Kidney glomerular epithelial cell (primary cell): ENCODE data around the gene GATAD2B.
"Not testable (repeated sequence)": the region's sequence is repeated elsewhere in the genome, so short reads cannot be mapped to it uniquely, and the experiment has no call there.

Experiments used
- DNase-seq: peaks from one replicate; lab custom pipeline; 2025; lab: John Stamatoyannopoulos, UW

Gene GATAD2B

DNA sequence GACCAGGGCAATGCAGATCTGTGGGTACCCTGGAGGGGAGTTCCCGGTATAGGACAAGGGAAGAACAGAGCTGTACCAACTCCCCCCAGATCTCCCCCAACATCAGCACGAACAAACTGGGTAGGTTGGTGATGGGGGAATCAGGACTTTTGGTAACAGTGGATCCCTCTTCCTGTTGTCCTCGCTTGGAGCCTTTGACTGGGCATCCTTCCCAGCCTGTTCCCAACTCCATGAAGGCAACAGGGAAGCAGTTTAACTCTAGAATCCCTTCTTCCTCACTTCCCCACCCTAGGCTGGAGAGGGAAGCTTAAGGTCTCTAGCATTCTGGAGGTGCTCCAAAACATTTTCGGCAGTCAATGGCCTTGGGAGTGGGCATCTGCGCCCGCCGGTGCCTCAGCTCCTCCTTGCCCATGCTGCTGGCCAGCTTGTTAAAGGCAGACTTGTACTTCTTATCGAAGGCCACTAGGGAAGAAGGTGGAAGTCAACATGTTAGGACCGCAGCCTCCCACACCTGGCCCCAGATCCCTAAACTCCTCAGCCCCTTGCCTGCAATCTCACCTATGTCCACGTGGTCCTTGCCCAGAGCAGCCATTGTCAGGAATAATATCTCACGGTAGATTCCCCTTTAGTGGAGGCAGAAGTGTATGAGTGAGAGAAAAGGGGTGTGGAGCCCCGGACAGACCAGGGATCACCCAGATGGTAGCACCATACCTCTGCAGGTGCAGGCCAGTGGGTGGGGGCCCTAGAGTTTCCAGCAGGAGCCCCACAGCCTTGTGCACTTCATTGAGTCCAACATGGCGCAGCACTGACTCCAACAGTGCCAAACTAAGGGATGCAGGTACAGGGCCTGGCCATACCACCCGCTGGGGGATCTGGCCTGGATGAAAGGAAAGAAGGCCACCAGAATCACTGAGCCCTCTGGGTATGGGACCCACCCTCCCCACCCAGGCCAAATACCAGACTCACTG lies 7.5 kb upstream of the GATAD2B start:
- no peak for DNase-seq

- DNase-seq, result no peak
Observed at GRCh38 chr1:153929426-153929825, 6.7 kb upstream of the GATAD2B start.

GRCh38 chr1:153928791-153929341 lies 6.1 kb upstream of the GATAD2B start:
- no peak for DNase-seq

DNA sequence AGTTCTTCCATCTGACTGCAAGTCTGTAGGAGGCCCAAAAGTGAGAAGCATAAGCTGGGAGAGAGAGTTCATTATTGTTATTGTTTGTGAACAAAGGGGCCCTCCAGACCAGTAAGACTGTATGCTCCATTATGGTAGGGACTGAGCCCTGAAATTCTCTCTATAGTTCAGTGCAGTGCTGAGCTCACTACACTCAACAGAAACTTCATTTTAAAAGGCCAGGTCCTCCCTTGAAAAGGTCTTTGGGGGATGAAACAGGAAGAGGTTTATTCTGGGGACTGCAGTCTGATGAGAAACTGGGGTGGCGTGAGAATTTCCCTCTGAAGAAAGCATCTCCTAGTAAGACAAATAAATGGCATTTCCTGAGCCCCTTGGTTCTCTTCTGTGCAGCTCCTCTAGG lies 5.5 kb upstream of the GATAD2B start:
- no peak for DNase-seq

DNA sequence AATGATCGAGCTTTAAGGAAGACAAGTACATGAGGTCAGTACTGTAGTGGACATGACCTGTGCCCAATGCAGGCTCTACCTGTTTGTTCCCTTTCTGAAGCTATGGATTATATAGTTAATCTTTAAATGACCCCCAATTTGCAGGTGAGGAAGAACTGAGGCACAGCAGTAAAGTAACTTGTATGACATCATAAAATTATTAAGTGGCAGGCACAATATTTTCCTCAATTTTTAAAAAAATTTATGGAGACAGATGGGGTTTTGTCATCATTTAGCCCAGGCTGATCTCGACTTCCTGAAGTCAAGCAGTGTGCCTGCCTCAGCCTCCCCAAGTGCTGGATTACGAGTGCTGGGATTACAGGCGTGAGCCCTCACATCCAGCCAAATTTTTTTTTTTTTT lies 3.6 kb upstream of the GATAD2B start:
- DNase-seq, result no peak

DNA sequence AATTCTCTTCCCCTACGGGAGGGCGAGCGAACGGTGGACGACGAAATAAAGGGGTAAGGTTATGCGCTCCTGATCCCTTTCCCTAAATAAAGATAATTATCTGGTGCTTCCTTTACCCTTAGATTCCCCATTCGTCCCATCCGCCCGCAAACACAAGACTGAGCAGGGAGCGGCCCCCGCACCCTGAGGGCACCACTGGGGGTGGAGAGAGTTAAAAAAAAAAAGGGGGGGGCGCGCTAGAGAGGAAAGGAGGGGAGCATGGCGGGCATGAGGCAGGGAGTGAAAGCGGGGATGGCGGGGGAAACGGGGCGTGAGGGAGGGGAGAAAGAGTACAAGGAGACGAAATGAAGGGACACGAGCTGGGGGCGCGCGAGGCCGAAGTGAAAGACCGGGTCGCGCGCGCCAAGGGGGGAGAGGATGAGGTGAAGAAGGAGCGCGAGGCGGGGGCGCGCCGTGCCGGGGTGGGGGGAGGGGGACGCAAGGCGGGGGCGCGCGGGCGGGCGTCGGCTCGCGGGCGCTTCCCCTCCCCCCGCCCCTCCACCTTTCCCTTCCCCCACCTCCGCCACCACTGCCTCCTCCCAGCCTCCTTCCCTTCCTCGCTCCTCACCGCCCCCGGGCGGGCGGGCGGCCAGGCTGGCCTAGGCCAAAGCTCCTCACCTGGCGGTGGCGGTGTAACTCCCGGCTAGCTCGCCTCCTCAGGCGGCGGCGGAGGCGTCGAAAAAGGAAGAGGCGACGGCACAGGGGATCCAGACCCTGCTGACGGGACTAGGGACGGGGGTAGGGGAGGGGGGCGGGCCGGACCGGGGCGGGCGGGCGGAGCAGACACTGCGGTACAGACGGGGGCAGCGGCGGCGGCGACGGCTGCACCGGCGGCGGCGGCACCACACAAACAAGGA lies 448 bp downstream of the GATAD2B start:
- no peak for DNase-seq

DNA sequence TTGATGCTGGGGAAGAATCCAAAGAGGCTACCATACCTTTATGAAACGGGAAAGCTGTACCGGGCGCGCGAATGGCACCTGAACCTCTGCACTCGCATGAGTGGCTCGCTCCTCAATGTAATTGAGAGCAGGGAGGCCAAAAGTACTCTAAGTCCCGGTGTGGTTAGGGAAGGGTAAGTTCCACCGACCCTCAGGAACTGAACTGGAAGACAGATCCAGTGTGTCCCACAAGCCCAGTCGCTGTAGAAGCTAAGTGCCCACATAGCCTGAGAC lies 1.0 kb downstream of the GATAD2B start:
- DNase-seq, result no peak

DNA sequence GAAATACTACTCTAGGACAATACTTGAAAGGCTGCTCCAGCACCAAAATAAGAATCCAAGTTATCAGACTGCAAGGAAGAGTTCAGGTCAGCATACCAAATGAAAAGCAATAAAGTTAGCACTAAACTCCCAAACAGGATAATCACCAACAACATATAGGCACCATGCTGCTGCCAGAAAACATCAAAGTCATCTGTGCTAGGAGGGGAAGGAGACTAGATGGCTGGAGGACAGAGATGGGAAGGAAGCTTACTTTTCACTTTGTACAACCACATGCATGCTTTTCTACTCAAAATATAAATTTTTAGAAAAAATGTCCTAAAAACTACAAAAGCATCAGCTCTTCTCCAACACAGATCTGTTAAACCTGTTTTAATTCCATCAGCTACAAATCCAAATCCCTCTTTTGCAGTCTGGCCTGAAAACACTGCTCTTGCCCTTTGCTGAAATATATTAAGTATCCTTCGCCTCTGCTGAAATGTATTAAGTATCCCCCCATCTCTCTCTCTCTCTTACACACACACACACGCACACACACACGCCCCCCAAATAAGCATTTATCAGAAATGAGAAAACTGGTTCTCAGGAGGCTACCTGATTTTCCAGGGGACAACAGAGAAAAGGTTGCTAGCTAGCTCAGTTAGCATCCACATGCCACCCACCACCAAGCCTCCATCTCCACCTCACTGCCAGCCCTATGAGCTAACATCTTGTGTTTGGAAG lies 1.5 kb downstream of the GATAD2B start:
- DNase-seq, result no peak

GRCh38 chr1:153919876-153920852 lies 2.6 kb downstream of the GATAD2B start:
- DNase-seq, result no peak

- DNase-seq, result no peak
Observed at GRCh38 chr1:153916297-153916696, 6.5 kb downstream of the GATAD2B start.

DNA sequence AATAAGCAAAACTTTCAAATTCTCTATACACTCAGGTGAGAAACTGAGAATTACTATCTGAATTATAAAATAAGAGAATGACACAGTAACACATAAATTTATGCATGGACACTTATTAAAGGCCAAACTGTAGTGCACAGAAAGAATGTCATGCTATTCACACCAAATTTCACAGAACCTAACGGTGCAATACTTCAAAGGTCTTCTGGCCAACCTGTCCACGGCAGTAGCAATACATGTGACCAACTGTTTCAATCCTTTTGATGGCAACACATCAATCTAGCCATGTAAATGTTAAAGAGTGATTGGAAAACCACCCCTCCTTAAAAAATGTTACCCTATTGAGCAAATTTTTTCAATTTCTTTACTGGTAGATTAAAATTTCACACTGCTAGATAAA lies 10.4 kb downstream of the GATAD2B start:
- DNase-seq, result no peak

- not testable (repeated sequence) for DNase-seq
Observed at GRCh38 chr1:153910560-153910959, 12.2 kb downstream of the GATAD2B start.

GRCh38 chr1:153908071-153908470 lies 14.7 kb downstream of the GATAD2B start:
- no peak for DNase-seq

DNA sequence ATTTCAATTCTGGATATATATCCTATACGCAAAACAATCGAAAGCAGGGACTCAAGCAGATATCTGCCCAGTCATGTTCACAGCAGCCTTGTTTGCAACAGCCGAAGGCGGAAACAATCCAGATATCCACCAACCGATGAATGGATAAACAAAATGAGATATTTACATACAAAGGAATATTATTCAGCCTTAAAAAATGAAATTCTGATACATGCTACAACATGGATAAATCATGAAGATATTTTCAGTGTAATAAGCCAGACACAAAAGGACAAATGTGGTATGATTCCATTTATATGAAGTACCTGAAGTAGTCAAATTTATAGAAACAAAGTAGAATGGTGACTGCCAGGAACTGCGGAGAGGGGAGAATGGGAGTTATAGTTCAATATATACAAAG lies 15.6 kb downstream of the GATAD2B start:
- no peak for DNase-seq

GRCh38 chr1:153906396-153906795 lies 16.4 kb downstream of the GATAD2B start:
- no peak for DNase-seq

DNA sequence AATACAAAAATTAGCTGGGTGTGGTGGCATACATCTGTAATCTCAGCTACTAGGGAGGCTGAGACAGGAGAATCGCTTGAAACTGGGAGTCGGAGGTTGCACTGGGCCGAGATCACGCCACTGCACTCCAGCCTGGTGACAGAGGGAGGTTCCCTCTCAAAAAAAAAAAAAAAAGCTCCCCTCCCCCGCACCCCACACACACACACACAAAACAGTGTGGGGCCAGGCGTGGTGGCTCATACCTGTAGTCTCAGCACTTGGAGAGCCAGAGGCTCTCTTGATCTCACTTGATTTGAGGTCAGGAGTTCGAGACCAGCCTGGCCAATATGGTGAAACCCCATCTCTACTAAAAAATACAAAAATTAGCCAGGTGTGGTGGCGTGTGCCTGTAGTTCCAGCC lies 16.9 kb downstream of the GATAD2B start:
- not testable (repeated sequence) for DNase-seq

DNA sequence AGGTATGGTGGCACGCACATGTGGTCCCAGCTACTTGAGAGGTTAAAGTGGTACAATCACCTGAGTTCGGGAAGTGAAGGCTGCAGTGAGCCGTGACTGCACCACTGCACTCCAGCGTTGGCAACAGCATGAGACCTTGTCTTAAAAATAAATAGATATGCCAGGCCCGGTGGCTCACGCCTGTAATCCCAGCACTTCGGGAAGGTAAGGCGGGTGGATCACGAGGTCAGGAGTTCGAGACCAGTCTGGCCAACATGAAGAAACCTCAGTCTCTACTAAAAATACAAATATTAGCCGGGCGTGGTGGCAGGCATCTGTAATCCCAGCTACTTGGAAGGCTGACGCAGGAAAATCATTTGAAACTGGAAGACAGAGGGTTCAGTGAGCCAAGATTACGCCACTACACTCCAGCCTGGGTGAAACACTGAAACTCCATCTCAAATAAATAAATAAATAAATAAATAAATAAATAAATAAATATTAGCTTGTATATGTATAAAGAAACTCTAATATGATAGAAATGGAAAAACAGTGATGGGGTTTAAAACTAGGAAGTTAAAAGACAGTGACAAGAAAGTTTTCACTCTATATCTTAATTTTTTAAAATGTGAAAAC lies 18.8 kb downstream of the GATAD2B start:
- DNase-seq, result no peak

GRCh38 chr1:153899509-153899908 lies 23.3 kb downstream of the GATAD2B start:
- DNase-seq, result no peak

- DNase-seq, result not testable (repeated sequence)
Observed at GRCh38 chr1:153895866-153896265, 26.9 kb downstream of the GATAD2B start.

GRCh38 chr1:153891042-153891441 lies 31.7 kb downstream of the GATAD2B start:
- not testable (repeated sequence) for DNase-seq
